CD4-positive, alpha-beta T cell treated with Interleukin-4 for 4 hours (primary cell): ENCODE data around the gene HEPN1.

ENCODE experiments used
- DNase-seq: peaks from one replicate; pipeline ENCODE4 v3.0.0-alpha.2; 2020

Gene HEPN1

GRCh38 chr11:124902616-124903015 lies 16.4 kb upstream of the HEPN1 start:
- DNase-seq: no peak

GRCh38 chr11:124915541-124916369 lies 3.3 kb upstream of the HEPN1 start:
- DNase-seq: no peak

GRCh38 chr11:124916370-124916710 lies 2.7 kb upstream of the HEPN1 start:
- no peak for DNase-seq

- DNase-seq: no peak
Observed at GRCh38 chr11:124917115-124917637, 1.9 kb upstream of the HEPN1 start.

GRCh38 chr11:124919898-124920297 lies 848 bp downstream of the HEPN1 start:
- DNase-seq: no peak

- DNase-seq: no peak
Observed at GRCh38 chr11:124920356-124920755, 1.3 kb downstream of the HEPN1 start.

GRCh38 chr11:124920870-124921609 lies 2.0 kb downstream of the HEPN1 start:
- peak; percentile 81 for DNase-seq

- no peak for DNase-seq
Observed at GRCh38 chr11:124922831-124923230, 3.8 kb downstream of the HEPN1 start.

- no peak for DNase-seq
Observed at GRCh38 chr11:124923296-124923695, 4.2 kb downstream of the HEPN1 start.

GRCh38 chr11:124928942-124929665 lies 10.1 kb downstream of the HEPN1 start:
- DNase-seq: no peak

GRCh38 chr11:124930799-124931198 lies 11.7 kb downstream of the HEPN1 start:
- DNase-seq: no peak

GRCh38 chr11:124934862-124935547 lies 16.0 kb downstream of the HEPN1 start:
- no peak for DNase-seq

GRCh38 chr11:124935548-124936514 lies 16.8 kb downstream of the HEPN1 start, which contains the start of gene HEPACAM:
Gene HEPACAM (minus strand): TSS chr11:124936047. CDS start chr11:124936006, 41 bp downstream.
- no peak for DNase-seq

- no peak for DNase-seq
Observed at GRCh38 chr11:124937336-124937935, 18.4 kb downstream of the HEPN1 start.

GRCh38 chr11:124938206-124938765 lies 19.2 kb downstream of the HEPN1 start:
- DNase-seq: no peak

- no peak for DNase-seq
Observed at GRCh38 chr11:124938970-124939369, 19.9 kb downstream of the HEPN1 start.

- DNase-seq: no peak
Observed at GRCh38 chr11:124941703-124942102, 22.7 kb downstream of the HEPN1 start.

- DNase-seq: no peak
Observed at GRCh38 chr11:124942466-124943253, 23.6 kb downstream of the HEPN1 start.

- DNase-seq: no peak
Observed at GRCh38 chr11:124943254-124943616, 24.2 kb downstream of the HEPN1 start.

GRCh38 chr11:124943741-124944140 lies 24.7 kb downstream of the HEPN1 start:
- DNase-seq: no peak
